ENCODE data around the gene CHD8.

The CHD8 gene

GRCh38 chr14:21369949-21370679 is 85.8 kb downstream of the CHD8 start:
- no peak for DNase-seq

GRCh38 chr14:21367582-21368144 is 88.3 kb downstream of the CHD8 start:
- DNase-seq: no peak

- no peak for DNase-seq
Observed at GRCh38 chr14:21356511-21356910, 99.4 kb downstream of the CHD8 start.

GRCh38 chr14:21352587-21352986 is 103.3 kb downstream of the CHD8 start:
- no peak for DNase-seq

GRCh38 chr14:21350539-21350938 is 105.4 kb downstream of the CHD8 start:
- DNase-seq: no peak

- no peak for DNase-seq
Observed at GRCh38 chr14:21347201-21347600, 108.7 kb downstream of the CHD8 start.

GRCh38 chr14:21346532-21347135 is 109.3 kb downstream of the CHD8 start:
- DNase-seq: peak; percentile 7

GRCh38 chr14:21343035-21343794 is 112.7 kb downstream of the CHD8 start:
- no peak for DNase-seq
